ENCODE data around the gene DISC1. TPM values are rescaled to one million over a fixed set of nuclear protein-coding genes. Genes with fewer than 3 reads are reported as not detected.

The DISC1 gene
- total and polyA plus RNA-seq, 2 experiments from 2014 or later: 2.1 to 6.5 TPM

GRCh38 chr1:231679109-231679508 lies 52.5 kb downstream of the DISC1 start:
- ATAC-seq (peak; percentile 42; the same call in 2 of the 3 replicates), DNase-seq (ENCODE audit: low spot score) (peak; percentile 12)
- Histone ChIP-seq H3K9me2 (ENCODE audit: insufficient read depth) (no peaks in the 10 kb centered on the region), H3K79me2 (replicated peaks; ENCODE audit: insufficient read depth) (no peaks in the 10 kb centered on the region), H2AFZ (no peak overlapping the region), H4K20me1 (replicated peaks; ENCODE audit: insufficient read depth) (no peaks in the 10 kb centered on the region), H3K27me3 (ENCODE audit: insufficient read depth) (no peaks in the 10 kb centered on the region), H3K4me2 (no peak overlapping the region), H3F3A (replicated peaks; ENCODE audit: low read depth) (no peaks in the 10 kb centered on the region), H3K27ac (ENCODE audit: low read depth) (no peak overlapping the region), H3K4me3 (no peak overlapping the region), H3K4me1 (ENCODE audit: insufficient read depth) (0 out of 2 replicates have a peak, but pooled peaks cover 6% of the 10 kb centered on the region), H3K36me3 (ENCODE audit: insufficient read depth) (no peaks in the 10 kb centered on the region)
- Mint-ChIP-seq H3K4me1 (no peaks in the 10 kb centered on the region; the same call in 2 of the 3 replicates), H3K27me3 (ENCODE audit: insufficient read depth, low read depth, poor library complexity) (peaks cover 4% of the 10 kb centered on the region), H3K27ac (no peak overlapping the region), H3K36me3 (ENCODE audit: low read depth) (no peaks in the 10 kb centered on the region), H3K4me3 (no peak overlapping the region), H3K9me3 (no peaks in the 10 kb centered on the region)
- TF ChIP-seq ZNF462 (CRISPR knock-in tag; IDR thresholded peaks at IDR 0.05): no peak
- no peak for TF ChIP-seq CTCF (conservative IDR thresholded peaks at IDR 0.05; ENCODE audit: low read depth in 2 of 2)
- no peak for TF ChIP-seq POLR2AphosphoS5 (IDR thresholded peaks at IDR 0.05; ENCODE audit: low read depth)
- no peak for TF ChIP-seq EZH2phosphoT487 (IDR thresholded peaks at IDR 0.05; ENCODE audit: unreplicated experiment)
- no peak for TF ChIP-seq JUNB (IDR thresholded peaks at IDR 0.05; ENCODE audit: unreplicated experiment)
- TF ChIP-seq ZNF331 (CRISPR knock-in tag; IDR thresholded peaks at IDR 0.05; ENCODE audit: low read depth): no peak
- no peak for TF ChIP-seq REST (IDR thresholded peaks at IDR 0.05; ENCODE audit: unreplicated experiment)
- no peak for TF ChIP-seq ETS1 (IDR thresholded peaks at IDR 0.05)
- TF ChIP-seq CREB1 (CRISPR knock-in tag; IDR thresholded peaks at IDR 0.05; ENCODE audit: low read depth): no peak
- TF ChIP-seq NANOG (IDR thresholded peaks at IDR 0.05; ENCODE audit: borderline replicate concordance): no peak
- TF ChIP-seq EZH2 (IDR thresholded peaks at IDR 0.05; ENCODE audit: low read depth, unreplicated experiment): no peak
- no peak for TF ChIP-seq STAT1 (IDR thresholded peaks at IDR 0.05; ENCODE audit: unreplicated experiment)
- TF ChIP-seq ZNF114 (CRISPR knock-in tag; IDR thresholded peaks at IDR 0.05): no peak
